ENCODE data around the gene GRIA1.

GRIA1 gene

DNA sequence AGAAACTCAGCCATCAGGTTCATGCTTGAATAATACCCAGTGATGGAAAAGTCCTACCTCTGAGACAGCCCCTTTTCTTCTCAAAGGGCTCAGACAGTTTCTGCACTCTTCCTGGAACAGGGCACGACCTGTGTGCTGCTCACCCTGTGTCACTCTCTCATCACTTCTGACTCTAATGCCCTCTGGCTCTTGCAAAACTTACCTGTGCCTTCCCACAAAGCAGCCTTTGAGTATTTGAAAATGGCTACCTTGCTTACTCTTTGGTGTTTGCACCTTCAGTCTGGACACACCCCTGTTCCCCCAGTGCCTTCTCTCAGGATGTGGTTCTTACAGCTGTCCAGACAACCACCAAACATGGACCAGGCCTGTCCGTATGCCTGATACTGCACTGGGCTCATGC, 171.4 kb downstream of the GRIA1 start:
- H3K27ac Mint-ChIP-seq, result no peak overlapping the region
- no peak overlapping the region for H3K4me3 Mint-ChIP-seq
- no peaks in the 10 kb centered on the region for H3K4me1 Mint-ChIP-seq (ENCODE audit: low read depth)
- no peaks in the 10 kb centered on the region for H3K36me3 Mint-ChIP-seq (ENCODE audit: low read depth)
- no peaks in the 10 kb centered on the region for H3K9me3 Mint-ChIP-seq
- H3K27me3 Mint-ChIP-seq (ENCODE audit: low read depth), result no peaks in the 10 kb centered on the region

DNA sequence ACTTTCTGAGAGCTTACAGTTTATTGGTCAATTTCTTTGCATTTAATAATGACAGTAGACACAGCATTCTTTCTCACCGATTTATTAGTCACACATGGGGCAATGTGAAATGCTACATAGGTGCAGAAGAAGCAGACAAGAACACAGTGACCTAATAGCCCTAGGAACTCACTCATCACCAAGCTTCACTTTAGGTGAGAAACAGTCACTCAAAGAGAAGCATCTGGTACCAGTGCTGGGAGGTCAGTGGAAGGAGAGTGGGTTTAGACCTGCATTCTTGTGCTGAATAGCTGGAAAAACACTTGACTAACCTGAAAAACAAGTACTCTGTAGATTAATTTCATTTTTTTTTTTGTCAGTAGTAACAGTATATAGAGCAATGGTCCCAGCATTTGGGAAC, 179.6 kb downstream of the GRIA1 start:
- Mint-ChIP-seq H3K4me3 (no peak overlapping the region), H3K27me3 (ENCODE audit: low read depth) (no peaks in the 10 kb centered on the region), H3K27ac (no peak overlapping the region), H3K4me1 (ENCODE audit: low read depth) (no peaks in the 10 kb centered on the region), H3K9me3 (no peaks in the 10 kb centered on the region), H3K36me3 (ENCODE audit: low read depth) (no peaks in the 10 kb centered on the region)

GRCh38 chr5:153671653-153672346, 181.3 kb downstream of the GRIA1 start:
- Mint-ChIP-seq H3K9me3 (no peaks in the 10 kb centered on the region), H3K4me1 (ENCODE audit: low read depth) (no peaks in the 10 kb centered on the region), H3K36me3 (ENCODE audit: low read depth) (no peaks in the 10 kb centered on the region), H3K4me3 (no peak overlapping the region), H3K27me3 (ENCODE audit: low read depth) (no peaks in the 10 kb centered on the region), H3K27ac (no peak overlapping the region)

GRCh38 chr5:153672347-153673090, 182.0 kb downstream of the GRIA1 start:
- H3K36me3 Mint-ChIP-seq (ENCODE audit: low read depth), result no peaks in the 10 kb centered on the region
- no peaks in the 10 kb centered on the region for H3K27me3 Mint-ChIP-seq (ENCODE audit: low read depth)
- no peaks in the 10 kb centered on the region for H3K4me1 Mint-ChIP-seq (ENCODE audit: low read depth)
- H3K4me3 Mint-ChIP-seq, result no peak overlapping the region
- H3K27ac Mint-ChIP-seq, result no peak overlapping the region
- H3K9me3 Mint-ChIP-seq, result no peaks in the 10 kb centered on the region

DNA sequence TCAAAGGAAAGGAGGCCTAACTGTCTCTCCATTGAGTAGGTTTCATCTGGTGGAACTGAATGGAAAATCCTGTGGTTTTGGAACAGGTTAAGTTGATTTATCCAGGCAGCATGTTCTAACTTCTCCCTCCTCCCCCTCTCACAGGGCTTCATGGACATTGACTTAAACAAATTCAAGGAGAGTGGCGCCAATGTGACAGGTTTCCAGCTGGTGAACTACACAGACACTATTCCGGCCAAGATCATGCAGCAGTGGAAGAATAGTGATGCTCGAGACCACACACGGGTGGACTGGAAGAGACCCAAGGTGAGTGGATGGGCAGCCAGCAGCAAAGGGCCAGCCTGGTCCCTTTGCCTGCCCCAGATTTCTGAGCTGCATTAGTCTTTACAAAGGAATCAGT, 183.9 kb downstream of the GRIA1 start:
- H3K9me3 Mint-ChIP-seq, result no peaks in the 10 kb centered on the region
- H3K4me1 Mint-ChIP-seq (ENCODE audit: low read depth), result no peaks in the 10 kb centered on the region
- H3K27ac Mint-ChIP-seq, result no peak overlapping the region
- H3K4me3 Mint-ChIP-seq, result no peak overlapping the region
- no peaks in the 10 kb centered on the region for H3K27me3 Mint-ChIP-seq (ENCODE audit: low read depth)
- H3K36me3 Mint-ChIP-seq (ENCODE audit: low read depth), result no peaks in the 10 kb centered on the region

DNA sequence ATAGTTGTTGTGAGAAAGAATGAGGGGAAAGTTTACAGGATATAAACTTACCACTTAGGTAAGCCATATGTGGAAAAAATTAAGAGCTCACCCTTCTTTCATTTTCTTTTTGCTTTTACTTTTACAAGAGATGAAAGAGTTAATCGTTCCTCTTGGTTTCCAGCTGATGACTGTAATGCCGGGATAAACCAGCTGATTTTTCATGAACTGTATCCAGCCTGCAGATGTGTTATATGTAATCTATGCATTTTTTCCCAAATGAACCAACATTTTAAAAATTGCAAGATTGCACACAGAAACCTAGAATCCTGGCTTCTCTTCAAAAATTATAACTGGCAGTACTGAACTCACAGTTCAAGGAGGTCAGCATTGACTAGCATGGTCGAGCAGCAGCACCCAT, 185.9 kb downstream of the GRIA1 start:
- Mint-ChIP-seq H3K36me3 (ENCODE audit: low read depth) (no peaks in the 10 kb centered on the region), H3K4me3 (no peak overlapping the region), H3K27me3 (ENCODE audit: low read depth) (no peaks in the 10 kb centered on the region), H3K4me1 (ENCODE audit: low read depth) (no peaks in the 10 kb centered on the region), H3K9me3 (no peaks in the 10 kb centered on the region), H3K27ac (no peak overlapping the region)

DNA sequence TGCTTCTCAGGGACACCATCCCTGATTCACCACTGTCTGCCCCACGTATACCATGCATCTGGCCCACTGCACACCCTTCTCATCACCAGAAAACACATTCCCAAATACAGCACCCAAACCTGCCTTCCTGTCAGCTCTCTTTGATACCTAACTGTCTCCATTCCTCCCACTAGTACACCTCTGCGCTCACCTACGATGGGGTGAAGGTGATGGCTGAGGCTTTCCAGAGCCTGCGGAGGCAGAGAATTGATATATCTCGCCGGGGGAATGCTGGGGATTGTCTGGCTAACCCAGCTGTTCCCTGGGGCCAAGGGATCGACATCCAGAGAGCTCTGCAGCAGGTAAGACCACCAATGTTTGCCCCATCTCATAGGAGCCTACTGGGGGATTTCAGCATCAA, 186.4 kb downstream of the GRIA1 start:
- H3K4me3 Mint-ChIP-seq, result no peak overlapping the region
- H3K9me3 Mint-ChIP-seq, result no peaks in the 10 kb centered on the region
- no peaks in the 10 kb centered on the region for H3K36me3 Mint-ChIP-seq (ENCODE audit: low read depth)
- H3K27me3 Mint-ChIP-seq (ENCODE audit: low read depth), result no peaks in the 10 kb centered on the region
- H3K4me1 Mint-ChIP-seq (ENCODE audit: low read depth), result no peaks in the 10 kb centered on the region
- no peak overlapping the region for H3K27ac Mint-ChIP-seq

GRCh38 chr5:153678617-153679329, 188.3 kb downstream of the GRIA1 start:
- Mint-ChIP-seq H3K27ac (no peak overlapping the region), H3K27me3 (ENCODE audit: low read depth) (no peaks in the 10 kb centered on the region), H3K4me1 (ENCODE audit: low read depth) (no peaks in the 10 kb centered on the region), H3K4me3 (no peak overlapping the region), H3K9me3 (no peaks in the 10 kb centered on the region), H3K36me3 (ENCODE audit: low read depth) (no peaks in the 10 kb centered on the region)

DNA sequence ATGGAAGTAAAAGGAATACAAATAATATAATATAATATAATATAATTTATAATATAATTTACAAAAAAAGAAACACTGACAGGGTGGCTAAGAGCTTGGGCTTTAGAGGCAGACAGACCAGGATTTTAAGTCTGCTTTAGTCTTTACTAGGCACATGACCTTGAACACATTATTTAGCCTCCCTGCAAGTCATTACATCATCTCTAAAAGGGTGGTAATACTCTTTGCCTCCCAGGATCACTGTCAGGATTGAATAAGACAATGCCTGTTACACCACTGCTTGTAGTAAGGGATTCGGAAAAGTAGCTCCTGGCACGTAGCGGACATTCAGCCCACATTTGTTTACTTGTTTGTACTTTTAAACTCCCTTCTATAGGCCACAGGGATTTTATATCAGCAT, 199.8 kb downstream of the GRIA1 start:
- no peak overlapping the region for H3K27ac Mint-ChIP-seq
- H3K9me3 Mint-ChIP-seq, result no peaks in the 10 kb centered on the region
- H3K4me1 Mint-ChIP-seq (ENCODE audit: low read depth), result no peaks in the 10 kb centered on the region
- no peaks in the 10 kb centered on the region for H3K27me3 Mint-ChIP-seq (ENCODE audit: low read depth)
- H3K4me3 Mint-ChIP-seq, result no peak overlapping the region
- no peaks in the 10 kb centered on the region for H3K36me3 Mint-ChIP-seq (ENCODE audit: low read depth)

GRCh38 chr5:153696256-153696655, 205.8 kb downstream of the GRIA1 start:
- H3K4me1 Mint-ChIP-seq (ENCODE audit: low read depth), result no peaks in the 10 kb centered on the region
- no peak overlapping the region for H3K27ac Mint-ChIP-seq
- H3K27me3 Mint-ChIP-seq (ENCODE audit: low read depth), result no peaks in the 10 kb centered on the region

DNA sequence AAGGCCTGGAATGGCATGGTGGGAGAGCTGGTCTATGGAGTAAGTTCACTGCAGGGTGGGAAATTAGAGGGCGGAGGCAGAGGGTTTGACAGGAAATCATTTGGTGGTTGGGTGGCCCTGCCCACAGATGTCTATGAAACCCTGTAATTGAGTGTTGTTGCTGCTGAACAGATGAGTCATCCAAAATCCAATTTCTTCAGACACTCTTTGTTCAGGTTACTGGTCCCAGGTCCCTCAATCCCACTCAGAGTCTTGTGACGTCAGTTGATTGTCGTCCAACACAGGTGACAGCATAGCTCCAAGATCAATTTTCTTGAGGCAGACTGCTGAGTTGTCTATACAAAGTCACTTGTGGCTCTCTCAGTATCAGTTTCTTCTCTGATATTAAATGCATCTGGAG, 208.6 kb downstream of the GRIA1 start:
- no peaks in the 10 kb centered on the region for H3K4me1 Mint-ChIP-seq (ENCODE audit: low read depth)
- no peak overlapping the region for H3K27ac Mint-ChIP-seq
- no peaks in the 10 kb centered on the region for H3K9me3 Mint-ChIP-seq
- no peak overlapping the region for H3K4me3 Mint-ChIP-seq
- H3K27me3 Mint-ChIP-seq (ENCODE audit: low read depth), result no peaks in the 10 kb centered on the region
- H3K36me3 Mint-ChIP-seq (ENCODE audit: low read depth), result no peaks in the 10 kb centered on the region

More at GRCh38 chr5:153696256-153696655, 205.8 kb downstream of the GRIA1 start:
- Mint-ChIP-seq H3K4me3 (no peak overlapping the region), H3K36me3 (ENCODE audit: low read depth) (no peaks in the 10 kb centered on the region), H3K9me3 (no peaks in the 10 kb centered on the region)

DNA sequence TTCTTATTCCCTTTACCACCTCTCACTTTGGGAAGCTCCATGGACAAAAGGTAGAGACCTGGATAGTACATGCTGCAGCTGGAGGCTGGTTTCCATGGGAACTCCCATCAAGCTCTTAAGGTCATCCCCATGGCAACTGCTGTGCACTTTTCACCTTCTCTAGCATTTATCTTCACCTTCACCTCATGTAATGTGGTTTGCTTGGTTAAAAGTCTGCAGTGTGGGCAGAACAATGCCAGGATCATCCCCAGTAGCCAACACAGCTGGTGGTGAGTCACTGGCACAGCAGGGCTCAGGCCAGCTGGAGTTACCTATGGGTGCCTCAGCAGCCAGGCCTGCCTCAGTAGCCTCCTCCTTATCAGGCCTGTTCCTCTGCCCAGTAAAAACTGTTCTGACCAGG, 210.5 kb downstream of the GRIA1 start:
- no peaks in the 10 kb centered on the region for H3K9me3 Mint-ChIP-seq
- no peaks in the 10 kb centered on the region for H3K36me3 Mint-ChIP-seq (ENCODE audit: low read depth)
- no peak overlapping the region for H3K27ac Mint-ChIP-seq
- no peaks in the 10 kb centered on the region for H3K4me1 Mint-ChIP-seq (ENCODE audit: low read depth)
- H3K4me3 Mint-ChIP-seq, result no peak overlapping the region
- H3K27me3 Mint-ChIP-seq (ENCODE audit: low read depth), result no peaks in the 10 kb centered on the region

GRCh38 chr5:153702265-153702664, 211.8 kb downstream of the GRIA1 start:
- Mint-ChIP-seq H3K4me1 (ENCODE audit: low read depth) (no peaks in the 10 kb centered on the region), H3K27ac (no peak overlapping the region), H3K4me3 (no peak overlapping the region), H3K9me3 (no peaks in the 10 kb centered on the region), H3K36me3 (ENCODE audit: low read depth) (no peaks in the 10 kb centered on the region), H3K27me3 (ENCODE audit: low read depth) (no peaks in the 10 kb centered on the region)

DNA sequence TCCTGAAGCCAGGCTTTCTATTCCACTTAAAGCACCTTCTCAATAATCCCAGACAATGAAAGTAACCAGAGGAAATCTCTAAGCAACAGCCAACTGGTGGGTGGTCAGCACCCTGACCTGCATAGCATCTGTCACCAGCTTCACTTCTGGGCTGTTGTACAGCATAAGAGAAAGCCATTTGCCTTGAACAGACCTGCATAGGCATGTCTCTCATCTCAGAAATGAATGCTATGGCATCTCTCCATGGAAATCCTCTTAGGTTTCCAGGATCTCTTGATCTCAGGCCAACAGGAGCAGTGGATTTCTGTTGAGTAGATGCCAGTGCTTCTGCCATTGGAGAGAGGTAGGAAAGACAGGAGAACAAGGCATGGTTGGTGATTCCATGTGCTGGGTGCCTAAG, 213.6 kb downstream of the GRIA1 start:
- Mint-ChIP-seq H3K4me3 (no peak overlapping the region), H3K27me3 (ENCODE audit: low read depth) (no peaks in the 10 kb centered on the region), H3K9me3 (no peaks in the 10 kb centered on the region), H3K4me1 (ENCODE audit: low read depth) (no peaks in the 10 kb centered on the region), H3K36me3 (ENCODE audit: low read depth) (no peaks in the 10 kb centered on the region), H3K27ac (no peak overlapping the region)

- Mint-ChIP-seq H3K27ac (no peak overlapping the region), H3K27me3 (ENCODE audit: low read depth) (no peaks in the 10 kb centered on the region), H3K9me3 (no peaks in the 10 kb centered on the region), H3K4me3 (no peak overlapping the region), H3K36me3 (ENCODE audit: low read depth) (no peaks in the 10 kb centered on the region), H3K4me1 (ENCODE audit: low read depth) (no peaks in the 10 kb centered on the region)
Measured at GRCh38 chr5:153707626-153708025, 217.2 kb downstream of the GRIA1 start.

Measured in T-helper 1 cell treated with Interleukin-12 subunit alpha and Interleukin-12 subunit beta and Interleukin-4 antibody, amounts not matched to agents 30 μg/mL and 1 μg/mL, for 36 hours (primary cell).